ENCODE results near the gene VSTM2A. TPM values are rescaled to one million over a fixed set of nuclear protein-coding genes. Genes with fewer than 3 reads are reported as not detected.
"Not testable (repeated sequence)": the region's sequence is repeated elsewhere in the genome, so short reads cannot be mapped to it uniquely, and the experiment has no call there.

Gene VSTM2A, protein sequence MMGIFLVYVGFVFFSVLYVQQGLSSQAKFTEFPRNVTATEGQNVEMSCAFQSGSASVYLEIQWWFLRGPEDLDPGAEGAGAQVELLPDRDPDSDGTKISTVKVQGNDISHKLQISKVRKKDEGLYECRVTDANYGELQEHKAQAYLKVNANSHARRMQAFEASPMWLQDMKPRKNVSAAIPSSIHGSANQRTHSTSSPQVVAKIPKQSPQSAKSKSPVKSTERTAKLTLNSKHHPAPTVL
- total RNA-seq, result 1.4 TPM

DNA sequence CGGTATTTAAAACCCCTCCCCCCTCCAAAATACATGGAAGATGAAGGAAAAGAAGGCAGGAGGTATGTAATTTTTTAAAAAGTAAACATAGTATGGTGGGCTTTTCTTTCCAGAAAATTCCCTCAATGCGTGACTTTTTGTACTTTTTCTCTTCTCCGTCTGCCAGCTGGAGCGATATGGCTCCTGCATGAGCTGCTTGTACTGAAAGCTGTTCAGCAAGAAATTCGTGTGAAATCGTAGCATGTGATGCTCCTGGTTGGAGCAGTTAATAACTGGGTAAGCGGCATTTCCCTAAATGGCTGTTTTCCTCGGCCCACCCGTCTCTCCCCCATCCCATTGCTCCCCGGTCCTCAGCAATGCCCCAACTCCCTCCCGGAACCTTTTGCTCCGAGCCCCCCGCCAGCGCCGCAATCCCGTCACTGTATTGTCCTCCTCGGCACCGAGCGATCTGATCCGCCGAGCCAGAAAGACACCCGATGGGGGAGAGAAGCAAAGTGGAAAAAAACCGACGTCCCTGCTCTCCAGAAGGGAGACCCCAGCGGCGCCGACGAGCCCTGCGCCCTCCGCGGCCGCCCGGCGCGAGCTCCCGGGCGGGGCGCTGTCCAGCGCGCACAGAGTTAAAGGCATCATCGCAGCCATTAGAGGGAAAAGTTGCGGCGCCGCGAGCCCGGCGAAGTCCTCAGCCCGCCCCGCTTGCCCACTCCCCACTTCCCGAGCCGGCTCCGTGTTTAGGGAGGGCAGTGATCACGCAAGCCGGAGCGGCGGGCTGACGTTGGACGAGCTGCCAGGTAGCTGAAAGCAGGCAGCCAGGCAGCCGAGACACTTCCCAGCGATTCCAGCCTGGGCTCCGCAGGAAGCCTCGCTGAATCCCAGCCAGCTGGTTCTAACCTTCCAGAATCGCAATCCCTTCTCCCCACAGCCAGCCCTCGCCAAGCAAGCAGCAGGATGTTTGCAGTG lies at the start of gene VSTM2A:
TSS of gene VSTM2A (plus strand) at position 707 of the 957 bp plus-strand sequence. CDS start 356 bp downstream, outside the sequence.
- DNase-seq (ENCODE audit: low spot score), result no peak

DNA sequence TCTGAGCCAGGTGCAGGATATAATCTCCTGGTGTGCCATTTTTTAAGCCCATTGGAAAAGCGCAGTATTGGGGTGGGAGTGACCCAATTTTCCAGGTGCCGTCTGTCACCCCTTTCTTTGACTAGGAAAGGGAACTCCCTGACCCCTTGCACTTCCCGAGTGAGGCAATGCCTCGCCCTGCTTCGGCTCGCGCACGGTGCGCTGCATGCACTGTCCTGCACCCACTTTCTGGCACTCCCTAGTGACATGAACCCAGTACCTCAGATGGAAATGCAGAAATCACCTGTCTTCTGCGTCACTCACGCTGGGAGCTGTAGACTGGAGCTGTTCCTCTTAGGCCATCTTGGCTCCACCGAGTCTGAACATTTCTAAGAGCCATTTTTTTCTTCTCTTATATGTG lies 37.6 kb upstream of the VSTM2A start:
- DNase-seq (ENCODE audit: low spot score), result not testable (repeated sequence)

DNA sequence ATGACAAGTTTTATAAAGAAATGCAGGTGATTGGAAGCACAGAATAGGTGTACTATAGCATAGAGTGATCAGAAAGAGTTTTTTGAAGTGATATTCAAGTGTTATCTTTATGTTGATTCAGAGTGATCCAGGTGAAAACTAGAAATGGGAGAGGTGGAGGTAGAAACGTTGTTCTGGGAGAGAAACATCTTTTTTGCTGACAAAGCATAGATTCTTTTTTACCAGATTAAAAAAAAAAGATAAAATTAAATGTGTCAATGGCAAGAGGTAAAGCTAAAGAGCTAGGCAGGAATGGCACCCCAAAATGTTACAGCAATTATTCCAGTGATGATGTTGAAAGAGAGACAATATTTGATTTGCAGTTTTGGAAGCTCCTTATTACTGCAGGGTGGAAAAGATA lies 12.6 kb upstream of the VSTM2A start:
- DNase-seq (ENCODE audit: low spot score), result no peak

DNA sequence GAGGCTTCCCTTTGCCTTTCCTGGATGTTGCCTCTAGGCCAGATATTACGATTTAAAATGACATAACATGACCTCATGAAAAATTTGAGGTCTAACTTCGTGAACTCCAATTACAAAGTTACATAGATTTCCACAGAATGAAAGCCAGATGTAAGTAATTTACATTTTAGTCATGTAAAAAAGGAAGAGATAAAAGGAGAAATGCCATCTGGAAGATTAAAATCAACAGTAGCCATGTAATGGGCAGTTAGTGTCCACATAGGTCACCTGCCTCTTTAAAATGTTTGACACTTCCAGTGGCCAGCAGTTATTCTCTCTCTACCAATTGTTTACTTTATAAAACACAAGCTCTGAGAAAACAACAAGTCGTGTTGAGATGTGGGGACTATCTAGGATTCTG lies 4.1 kb upstream of the VSTM2A start:
- DNase-seq (ENCODE audit: low spot score), result no peak

DNA sequence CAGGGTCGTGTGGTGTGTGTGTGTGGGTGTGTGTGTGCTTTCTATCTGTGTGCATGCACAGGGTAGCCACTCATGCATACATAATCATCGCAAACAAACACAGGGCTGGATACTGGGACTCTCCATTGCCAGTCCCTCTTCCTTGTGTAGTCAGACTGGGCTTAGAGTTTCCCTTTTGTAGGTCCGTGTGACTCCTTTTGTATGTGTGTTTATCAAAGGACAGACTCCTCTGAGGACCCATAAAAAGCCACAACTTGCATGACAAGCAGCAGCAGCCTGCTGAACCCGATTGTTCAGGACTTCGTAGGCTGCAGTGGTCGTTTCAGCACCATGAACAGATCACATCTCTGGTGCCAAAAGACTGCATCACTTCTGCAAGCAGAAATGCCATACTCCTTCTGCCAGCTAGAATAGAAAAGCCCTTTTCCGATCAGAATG lies 895 bp downstream of the VSTM2A start:
- DNase-seq (ENCODE audit: low spot score), result no peak

DNA sequence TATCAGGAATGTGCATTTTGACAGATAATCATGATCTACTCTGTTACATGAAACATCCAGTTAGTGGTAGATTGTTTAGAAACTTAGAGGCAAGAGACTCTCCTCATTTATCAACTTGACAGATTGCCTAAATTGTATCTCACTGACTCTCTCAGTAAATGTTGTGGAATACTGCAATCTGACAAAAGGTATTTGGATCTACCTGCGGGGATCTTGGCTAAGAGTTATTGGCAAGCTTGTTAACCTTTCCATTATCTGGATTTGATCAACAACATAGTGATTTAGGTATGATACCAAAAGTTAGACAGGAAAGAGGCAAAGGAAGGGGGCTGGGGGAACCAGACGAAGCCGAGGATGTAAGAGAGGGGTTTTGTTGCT lies 2.0 kb downstream of the VSTM2A start:
- no peak for DNase-seq (ENCODE audit: low spot score)

DNA sequence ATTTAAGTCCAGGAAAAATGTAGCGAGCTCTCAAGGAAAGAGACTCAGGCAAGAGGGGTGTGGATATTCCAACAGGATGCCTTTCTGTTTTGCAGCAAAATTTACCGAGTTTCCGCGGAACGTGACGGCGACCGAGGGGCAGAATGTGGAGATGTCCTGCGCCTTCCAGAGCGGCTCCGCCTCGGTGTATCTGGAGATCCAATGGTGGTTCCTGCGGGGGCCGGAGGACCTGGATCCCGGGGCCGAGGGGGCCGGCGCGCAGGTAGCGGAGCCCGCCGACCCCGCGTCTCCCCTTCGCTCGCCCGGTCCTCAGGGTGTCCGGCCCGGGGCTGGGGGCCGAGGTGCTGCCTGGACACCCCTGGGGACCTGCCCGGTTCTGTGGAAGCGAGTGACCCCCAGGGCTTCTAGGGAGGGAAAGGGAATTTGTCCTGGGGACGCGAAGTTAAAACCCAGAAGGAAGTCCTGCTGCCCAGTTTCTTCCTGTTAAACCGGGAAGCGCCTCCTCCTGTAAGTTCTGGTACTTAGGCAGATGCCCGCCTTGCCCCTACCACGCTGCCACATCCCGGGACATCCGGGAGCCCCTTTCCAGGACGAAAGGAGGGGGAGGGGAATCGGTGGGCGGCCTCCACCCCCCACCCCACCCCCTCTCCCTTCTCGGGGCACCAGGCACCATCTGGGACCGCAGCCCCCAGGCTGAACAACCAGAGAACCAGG lies 2.5 kb downstream of the VSTM2A start:
- DNase-seq (ENCODE audit: low spot score), result no peak

DNA sequence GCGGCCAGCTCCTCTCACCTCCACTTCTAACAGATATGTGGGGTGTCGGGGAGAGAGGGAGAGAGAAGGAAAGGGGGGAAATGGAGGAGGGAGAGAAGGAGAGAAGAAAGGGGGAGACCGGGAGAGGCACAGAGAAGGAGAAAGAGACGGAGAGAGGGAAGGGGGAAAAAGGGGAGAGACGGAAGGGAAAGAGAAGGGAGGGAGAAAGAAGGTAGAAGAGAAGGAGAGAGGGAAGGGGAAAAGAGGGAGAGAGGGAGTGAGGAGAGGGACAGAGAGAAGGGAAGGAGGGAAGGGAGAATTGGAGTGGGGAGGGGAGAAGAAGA lies 3.0 kb downstream of the VSTM2A start:
- DNase-seq (ENCODE audit: low spot score), result no peak

DNA sequence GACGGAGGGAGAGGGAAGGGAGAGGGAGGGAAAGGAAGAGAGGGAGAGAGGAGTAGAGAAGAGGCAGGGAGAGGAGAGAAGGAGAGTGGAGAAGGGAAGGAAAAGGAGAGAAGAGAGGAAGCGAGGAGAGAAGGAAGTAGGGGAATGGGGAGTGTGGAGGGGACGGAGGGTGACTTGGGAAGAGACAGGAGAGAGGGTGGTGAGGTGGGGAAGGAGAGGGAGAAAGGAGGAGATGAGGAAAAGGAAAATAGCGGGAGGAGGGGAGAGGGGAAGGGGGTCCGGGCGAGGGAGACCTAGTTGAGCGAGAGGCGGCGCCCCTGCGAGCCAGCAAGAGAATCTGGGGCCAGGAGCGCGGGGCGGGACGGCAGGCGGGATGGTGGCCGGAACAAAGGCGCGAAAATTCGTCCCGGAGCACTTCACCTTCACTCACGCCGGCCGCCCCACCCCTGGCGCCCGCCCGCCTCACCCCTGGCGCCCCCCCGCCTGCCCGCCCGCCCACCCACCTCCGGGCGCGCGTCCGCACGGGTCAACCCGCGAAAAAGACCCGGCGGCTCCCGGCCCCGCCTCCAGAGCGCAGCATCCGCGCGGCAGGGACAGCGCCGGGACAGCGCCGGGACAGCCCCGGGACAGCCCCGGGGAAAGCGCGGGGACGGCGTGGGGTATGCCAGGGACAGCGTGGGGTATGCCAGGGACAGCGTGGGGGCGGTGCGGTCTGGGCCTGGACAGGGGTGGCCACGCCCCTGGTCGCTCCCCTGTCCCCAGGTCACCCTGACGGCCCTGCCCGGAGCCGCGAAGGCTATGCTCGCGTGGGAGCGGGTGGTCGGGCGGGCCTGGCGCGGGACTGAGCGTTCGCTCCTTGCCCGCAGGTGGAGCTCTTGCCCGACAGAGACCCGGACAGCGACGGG lies 4.2 kb downstream of the VSTM2A start:
- no peak for DNase-seq (ENCODE audit: low spot score)

DNA sequence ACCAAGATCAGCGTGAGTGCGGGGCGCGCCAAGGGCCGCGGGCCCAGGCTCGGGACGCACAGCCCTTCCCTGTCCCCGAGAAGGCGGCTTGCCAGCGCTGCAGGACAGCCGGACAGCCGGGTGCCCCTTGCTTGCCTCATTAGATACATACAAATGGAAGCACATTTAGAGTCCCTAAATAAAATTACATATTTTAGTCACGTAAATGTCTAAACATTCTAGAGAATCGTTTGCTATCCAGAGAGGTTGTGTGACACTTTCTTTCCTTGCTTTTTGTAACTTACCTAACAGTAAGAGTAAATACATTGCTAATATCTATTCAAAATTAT lies 4.8 kb downstream of the VSTM2A start:
- DNase-seq (ENCODE audit: low spot score), result no peak

DNA sequence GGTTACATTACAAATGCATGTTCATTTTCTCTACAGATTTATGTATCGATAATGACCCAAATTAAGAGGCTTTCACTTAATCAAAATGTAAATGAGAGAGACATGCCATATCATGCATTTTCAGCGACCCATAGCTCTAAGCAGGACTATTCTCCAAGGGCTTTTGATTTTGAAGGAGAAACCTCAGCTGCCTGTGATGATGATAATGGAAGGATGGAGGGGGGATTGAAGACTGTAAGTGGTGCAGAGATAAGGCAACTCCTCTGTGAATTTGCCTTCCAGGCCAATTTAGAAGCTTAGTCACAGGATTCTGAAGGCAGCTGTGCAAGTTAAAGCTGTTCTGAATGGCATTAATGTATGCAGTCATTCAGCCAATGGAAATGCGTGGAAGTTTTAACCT lies 8.3 kb downstream of the VSTM2A start:
- no peak for DNase-seq (ENCODE audit: low spot score)

DNA sequence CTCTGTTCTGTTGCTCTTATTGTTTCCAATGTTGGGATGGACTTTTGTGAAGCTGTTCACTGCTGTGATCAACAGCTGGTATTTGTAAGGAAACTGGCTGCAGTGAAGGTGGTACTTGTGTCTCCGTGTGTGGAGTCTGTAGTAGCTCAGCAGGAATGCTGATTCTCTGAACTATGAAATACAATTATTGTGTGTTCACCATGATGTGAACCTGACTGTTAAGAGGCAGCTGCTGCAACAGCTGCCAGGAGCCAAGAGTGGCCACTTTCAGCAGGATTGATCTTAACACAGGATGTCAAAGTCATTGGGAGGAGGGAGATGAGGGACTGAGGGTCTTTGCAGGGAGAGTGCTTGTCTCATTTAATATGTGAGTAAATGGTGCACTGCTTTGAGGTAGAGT lies 13.9 kb downstream of the VSTM2A start:
- no peak for DNase-seq (ENCODE audit: low spot score)

DNA sequence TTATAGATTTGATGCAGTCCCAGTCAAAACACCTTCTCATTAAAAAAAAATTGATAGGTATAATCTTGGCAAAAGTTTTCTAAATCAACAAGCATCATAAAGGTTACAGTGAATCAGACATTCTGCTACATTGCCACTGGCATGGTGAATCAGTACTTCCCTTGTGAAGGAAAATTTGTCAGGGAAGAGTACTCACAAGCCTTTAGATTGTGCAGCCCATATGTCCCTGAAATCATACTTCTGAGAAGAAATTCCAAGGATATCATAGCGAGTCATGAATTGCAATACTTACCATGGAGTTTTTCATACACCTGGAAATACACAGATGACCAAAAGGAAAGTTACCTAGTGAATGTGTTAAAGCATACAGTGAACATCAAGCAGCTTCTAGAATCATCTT lies 17.2 kb downstream of the VSTM2A start:
- DNase-seq (ENCODE audit: low spot score), result no peak

DNA sequence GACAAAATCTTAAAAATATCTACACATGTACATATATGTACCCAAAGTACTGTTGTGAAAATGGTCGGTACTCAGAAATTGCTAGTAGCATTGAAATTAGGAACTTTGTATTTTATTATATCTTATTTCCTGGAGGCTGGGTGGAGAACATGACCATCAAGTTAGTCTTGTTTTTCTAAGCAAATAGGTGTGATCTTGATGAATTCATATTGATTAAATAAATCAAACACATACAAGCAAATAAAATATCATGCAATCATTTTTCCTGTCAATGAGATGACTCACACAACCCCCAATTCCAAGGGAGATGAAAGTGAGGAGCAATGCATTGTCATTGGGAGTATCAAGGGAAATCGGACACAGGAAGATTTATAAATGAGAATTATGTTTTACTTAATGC lies 18.0 kb downstream of the VSTM2A start:
- no peak for DNase-seq (ENCODE audit: low spot score)

DNA sequence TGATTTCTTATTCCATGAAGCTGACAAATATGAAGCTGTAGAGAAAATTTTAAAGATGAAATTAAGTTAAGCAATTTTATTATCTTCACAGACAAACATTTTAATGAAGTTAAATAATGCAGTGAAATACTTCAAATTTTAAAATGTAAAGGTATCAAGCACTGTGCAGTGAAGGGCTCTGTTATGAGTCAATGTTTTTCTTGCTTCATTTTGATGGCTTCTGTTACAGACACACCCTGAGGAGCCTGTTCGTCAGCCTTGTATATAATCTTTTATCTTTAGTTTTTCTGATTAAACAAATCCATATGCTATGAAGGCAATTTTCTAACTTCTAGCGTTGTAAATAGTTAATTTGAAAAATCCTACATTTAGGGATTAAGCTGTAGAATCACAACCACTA lies 18.5 kb downstream of the VSTM2A start:
- no peak for DNase-seq (ENCODE audit: low spot score)

DNA sequence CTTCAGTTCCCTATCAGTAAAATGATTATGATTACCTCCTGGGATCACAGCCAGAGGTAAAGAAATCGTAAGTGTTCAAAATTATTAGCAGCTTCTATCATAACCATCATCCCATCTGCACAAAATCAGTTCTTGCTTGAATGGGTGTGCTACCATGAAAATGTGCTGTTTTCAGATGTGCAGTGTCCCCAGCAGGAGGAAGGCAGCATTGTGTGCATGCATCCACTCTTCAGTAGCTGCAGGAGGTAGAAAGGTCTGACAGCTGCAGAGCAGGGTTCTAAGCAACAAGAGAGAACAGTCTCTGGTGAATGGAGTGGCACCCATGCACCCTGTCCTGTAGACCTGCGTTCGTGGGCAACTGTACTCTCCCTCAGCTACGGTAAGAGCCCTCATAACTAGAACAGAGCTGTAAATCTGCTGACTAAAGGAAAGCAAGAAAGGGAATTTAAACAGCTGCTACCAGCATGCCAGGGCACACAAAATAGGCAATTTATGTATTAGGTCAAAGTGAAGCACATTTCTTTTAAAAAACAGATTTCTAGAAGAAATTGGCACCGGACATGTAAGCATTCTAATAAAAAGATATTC lies 21.2 kb downstream of the VSTM2A start:
- no peak for DNase-seq (ENCODE audit: low spot score)

DNA sequence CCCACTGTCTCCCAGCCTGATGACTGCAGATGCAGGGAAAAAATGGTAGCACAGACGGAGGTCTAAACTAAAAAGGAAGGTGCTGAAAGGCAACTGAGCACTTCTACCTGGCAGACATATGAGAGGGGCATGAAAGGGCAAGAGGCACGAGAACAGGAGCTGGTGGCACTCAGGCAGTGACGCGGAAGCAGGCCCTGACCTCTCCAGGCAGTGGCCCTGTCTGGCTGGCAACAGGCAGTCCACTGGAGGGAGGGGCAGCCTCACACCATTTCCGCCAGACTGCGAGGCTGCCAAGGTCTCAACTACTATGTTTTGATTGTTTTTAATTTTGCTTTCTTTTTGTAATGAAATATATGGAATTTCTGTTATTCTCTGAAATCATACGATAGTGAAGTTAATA lies 23.3 kb downstream of the VSTM2A start:
- DNase-seq (ENCODE audit: low spot score), result no peak

DNA sequence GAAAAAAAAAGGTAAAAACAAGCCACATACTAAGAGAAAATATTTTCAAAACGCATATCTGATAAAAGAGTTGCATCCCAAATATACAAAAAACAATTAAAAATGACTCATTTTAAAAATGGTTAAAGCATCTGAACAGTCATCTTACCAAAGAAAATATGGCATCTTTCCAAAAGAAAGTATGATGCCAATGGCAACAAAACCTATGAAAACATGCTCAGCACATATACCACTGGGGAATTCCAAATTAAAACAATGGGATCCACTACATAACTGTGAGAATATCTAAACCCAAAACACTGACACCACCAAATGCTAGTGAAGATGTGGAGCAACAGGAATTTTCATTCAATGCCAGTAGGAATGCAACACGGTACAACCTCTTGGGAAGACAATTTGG lies 39.3 kb downstream of the VSTM2A start:
- no peak for DNase-seq (ENCODE audit: low spot score)

DNA sequence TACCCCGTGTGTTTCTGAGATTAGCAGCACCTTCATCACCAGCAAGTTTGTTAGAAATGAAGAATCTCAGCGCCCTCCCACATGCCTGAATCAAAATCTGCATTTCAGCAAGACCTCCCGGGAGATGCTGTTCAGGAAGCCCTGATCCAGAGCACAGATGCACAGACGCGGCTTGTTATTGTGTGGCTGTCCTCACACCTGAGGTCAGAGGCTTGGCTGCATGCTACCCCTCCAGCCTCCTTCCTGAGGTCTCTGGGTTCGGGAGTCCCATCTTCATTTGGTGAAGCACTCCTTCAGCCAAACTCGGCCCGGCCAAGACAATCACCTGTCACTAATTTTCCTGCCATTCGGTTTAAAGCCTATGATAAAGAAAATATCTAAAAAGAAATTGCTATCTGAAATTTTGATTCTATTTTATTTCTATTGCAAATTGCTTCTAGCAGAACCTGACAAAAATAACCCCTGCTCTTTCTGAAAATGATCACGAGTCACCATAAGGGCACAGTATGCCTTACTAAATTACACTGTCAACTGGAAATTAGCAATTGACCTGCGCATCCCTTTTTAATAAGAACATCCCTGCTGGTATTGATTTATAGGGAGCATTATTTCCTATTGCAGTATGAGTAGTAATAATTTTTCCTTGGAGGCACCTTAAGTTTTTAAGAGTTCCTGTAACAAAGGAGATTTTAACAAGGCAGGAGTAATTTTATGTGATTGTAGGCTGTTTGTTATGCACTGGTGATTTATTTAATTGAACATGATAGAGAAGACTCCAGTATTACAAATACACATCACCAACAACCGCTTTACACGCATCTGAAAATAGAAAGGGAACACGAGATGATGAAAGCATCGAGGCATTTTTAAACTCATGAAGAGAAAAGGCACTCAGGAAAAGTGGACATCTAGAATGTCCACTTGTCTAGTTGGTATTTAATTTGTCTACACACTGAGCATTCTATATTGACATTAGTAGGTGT lies 49.5 kb downstream of the VSTM2A start:
- DNase-seq (ENCODE audit: low spot score), result no peak

DNA sequence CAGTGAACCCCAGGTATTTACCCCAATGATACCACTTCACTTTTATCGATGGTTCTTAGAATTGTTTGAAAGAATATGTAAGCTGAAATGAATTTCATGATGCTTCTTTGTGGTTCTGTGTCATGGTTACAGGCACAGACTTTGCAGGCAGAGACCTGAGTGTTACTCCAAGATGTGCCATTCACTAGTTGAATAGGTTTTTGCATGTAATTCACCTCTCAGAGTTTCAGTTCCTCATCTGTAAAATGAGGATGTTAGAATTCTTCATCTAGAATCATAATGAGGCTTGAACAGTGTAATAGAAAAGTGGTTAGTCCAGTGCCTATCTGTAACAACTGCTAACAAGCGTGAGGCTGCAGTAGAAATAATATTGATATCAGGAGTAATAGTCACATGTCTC lies 54.6 kb downstream of the VSTM2A start:
- DNase-seq (ENCODE audit: low spot score), result no peak

Measured in ureter (tissue), 1 donor.